Kidney capillary endothelial cell (primary cell): ENCODE measurements around the gene NFE2L2.
"Not testable (repeated sequence)": the region's sequence is repeated elsewhere in the genome, so short reads cannot be mapped to it uniquely, and the experiment has no call there.

Experiments
- DNase-seq: peaks from one replicate; pipeline ENCODE4 v3.0.0-alpha.2; 2018; ENCODE audit warnings: low spot score

The NFE2L2 gene

DNA sequence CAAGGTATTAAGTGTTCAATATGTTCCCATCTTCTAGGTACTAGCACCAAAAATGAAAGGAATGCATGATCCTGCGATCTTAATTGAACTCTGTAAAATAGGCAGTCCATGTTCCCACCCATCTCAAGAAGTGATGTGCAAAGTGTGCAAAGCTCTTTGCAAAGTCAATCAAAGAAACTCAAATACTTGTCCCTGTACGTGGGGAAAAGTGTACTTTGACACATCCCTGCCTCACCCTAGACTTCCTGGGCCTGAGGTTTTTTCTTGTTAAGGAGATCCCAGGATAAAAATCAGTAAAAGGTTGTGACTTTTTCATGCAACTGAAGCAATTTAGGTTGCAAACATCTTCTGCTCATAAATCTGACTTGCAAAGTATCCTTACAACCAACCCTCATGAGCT, 26.6 kb downstream of the NFE2L2 start:
- DNase-seq = no peak

DNA sequence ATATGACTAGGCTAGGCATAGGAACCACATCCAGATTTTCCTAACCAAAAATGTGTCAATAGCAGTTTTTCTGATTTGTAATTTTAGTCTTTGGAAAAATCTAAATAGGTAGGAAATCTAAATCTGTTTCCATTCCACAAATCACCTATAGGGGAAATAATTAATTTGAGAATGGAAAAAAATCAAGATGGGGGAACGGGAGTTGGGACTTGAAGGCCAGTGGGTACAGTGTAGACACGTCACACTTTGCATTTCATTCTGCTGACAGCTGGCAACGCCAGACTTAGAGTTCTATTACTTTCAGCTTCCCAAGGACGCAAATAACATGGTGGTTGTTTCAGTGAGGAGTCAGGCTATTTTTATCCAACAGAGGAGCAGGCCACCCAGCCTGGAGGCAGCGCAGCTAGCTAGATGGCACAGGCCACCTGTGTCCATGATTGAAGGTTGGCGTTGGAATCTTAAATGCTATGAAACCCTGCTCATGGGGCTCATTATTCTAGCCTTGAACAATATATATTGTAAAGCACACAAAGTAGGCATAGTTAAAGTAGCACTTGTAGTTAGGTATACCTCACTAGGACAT, 28.6 kb downstream of the NFE2L2 start:
- DNase-seq = no peak

DNA sequence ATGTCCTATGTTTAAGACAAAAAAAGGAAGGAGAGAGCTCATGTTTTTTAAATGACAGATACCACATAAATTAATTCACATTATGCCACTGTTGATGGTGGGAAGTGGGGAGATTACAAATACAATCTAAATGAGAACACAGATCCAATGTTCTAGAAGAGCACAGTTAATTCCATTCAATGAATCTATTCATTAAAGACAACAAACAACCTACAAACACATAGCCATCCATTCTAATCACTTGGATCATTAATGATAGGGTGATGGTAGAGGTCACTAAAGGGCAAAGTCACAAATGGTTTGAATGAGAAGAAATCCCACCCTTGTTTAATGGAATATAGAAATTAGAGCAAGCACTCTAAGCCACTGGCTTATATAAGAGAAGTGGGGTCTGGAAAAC, 30.3 kb downstream of the NFE2L2 start:
- DNase-seq = no peak

DNA sequence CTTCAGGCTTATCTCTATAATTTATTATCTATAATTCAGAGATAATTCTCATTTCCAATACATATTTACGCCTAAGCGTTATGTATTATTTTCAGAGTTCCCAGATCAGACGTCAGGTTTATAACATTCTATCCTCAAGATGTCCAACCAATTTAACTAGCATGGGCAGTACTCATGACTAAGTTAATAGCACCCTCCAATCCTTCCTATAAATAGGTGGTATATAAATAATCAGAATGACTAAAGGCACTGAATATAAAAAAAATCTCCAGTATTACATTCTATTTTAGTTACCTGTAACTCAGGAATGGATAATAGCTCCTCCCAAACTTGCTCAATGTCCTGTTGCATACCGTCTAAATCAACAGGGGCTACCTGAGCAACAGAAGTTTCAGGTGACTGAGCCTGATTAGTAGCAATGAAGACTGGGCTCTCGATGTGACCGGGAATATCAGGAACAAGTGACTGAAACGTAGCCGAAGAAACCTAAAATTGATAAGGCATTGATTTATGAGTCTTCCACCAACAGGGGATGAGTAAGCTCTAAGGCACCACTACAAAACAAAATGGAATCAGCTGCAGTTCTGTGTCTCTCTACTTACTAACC, 32.3 kb downstream of the NFE2L2 start:
- DNase-seq = no peak

DNA sequence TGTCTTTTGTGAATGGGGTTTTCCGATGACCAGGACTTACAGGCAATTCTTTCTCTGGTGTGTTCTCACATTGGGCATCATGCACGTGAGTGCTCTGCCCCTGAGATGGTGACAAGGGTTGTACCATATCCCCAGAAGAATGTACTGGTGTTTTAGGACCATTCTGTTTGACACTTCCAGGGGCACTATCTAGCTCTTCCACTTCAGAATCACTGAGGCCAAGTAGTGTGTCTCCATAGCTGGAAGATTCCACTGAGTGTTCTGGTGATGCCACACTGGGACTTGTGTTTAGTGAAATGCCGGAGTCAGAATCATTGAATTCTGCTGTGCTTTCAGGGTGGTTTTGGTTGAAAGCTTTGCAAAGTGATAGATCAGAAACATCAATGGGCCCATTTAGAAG, 33.3 kb downstream of the NFE2L2 start:
- DNase-seq = no peak

DNA sequence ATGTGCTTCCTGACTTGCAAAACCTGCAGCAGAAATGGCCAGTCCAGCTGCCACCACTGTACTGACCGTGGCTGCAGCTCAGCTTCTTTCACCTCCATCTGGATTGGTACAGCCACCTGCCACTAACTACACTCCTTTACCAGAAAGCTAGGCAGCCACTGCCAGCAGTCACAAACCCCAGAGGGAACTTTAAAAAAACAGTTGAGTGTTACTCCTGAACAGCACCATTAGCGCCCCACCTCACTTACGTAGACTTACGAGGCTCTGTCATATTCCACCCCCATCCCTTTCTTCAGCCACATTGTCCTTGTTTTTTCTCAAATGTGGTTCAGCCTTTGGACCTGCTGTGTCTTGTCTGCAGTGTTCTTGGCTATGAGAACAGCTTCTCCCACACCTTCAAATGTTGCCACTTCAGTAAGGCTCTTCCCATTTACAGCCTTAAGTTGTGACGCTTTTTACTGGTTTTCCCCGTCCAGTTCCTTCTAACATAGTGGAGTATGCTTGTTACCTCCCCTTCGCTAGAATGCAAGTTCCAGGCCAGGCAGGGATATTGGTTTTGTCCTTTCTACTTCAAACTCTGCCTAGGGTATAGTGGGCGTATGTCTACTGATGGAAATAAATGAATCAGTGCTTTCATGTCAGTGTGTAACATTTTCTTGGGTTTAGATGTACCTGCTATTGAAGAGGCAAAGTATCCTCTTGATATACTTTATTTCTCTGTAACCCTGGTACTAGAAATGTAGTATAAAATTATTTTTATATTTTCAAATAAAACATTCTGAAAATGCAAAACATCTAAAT, 34.9 kb downstream of the NFE2L2 start:
- DNase-seq = no peak

DNA sequence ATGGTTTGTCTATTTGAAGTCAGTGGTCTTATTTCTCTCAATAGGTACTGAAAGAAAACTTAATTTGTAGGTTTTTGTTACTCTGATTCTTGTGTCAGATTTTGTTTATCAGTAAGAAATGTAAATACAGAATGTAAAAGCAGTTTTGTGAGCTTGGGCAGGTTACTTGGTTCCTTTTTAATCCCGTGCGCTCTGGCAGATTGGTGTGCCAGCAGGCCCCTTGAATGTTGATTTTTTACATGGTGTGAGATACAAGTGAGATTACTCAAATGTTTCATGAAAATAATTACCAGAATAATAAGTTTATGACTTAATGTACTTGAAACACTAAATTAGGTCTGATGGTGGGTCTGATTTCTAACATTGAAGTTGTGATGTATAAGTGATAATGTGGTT, 38.6 kb downstream of the NFE2L2 start:
- DNase-seq = no peak

DNA sequence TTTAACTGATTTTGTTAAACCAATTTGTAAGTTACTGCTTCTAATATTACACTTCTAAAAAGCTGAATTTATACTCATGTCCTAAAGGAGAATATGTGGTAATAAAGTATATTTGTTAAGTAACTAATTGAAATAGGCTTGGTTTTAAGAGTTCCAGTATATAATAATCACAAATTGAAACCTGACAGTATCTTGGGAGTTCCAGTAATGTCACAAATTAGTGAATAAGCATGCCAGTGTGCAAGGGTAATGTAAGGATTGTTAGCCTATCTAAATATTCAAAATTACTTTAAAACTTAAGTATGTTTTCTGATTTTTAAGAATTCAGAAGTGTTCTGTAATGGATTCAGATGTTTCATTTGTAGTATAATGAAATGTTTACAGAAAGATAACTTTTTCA, 41.1 kb downstream of the NFE2L2 start:
- DNase-seq = not testable (repeated sequence)

DNA sequence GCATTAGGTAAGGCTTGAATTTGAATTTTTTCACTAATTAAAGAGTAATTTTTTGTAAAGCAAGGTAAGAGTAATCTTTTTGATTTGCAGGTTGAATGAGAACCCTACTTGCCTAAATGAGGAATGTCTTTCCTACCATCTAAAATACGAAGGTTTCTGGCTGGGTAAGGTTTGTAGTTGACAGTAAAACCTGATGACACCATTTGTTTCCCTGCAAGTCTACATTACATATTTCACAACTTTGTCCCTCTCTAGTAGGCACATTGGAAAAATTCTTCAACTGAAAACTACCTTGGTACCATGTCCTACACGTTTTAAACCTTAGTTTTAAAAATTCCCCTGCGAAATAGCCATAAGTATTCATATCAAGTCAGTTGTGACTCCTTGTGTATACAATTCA, 42.6 kb downstream of the NFE2L2 start:
- no peak for DNase-seq

DNA sequence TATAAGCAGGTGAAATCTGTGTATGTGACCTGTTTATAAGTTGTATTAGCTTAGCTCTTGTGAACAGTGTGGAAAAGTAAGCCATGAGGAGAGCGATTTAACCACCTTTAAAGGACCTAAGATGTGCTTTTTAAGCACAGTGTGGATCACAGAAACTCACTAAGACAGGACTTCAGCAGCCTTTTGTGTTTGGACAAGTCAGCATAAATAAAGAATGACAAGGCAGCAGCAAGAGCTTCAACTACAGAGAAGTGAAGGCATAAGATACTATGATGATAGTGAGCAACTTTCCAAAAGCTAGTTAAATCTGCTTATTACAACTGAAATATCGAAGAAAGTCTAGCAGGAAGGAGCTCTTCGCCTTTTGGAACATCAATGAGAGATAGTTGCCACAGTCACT, 43.0 kb downstream of the NFE2L2 start:
- no peak for DNase-seq

DNA sequence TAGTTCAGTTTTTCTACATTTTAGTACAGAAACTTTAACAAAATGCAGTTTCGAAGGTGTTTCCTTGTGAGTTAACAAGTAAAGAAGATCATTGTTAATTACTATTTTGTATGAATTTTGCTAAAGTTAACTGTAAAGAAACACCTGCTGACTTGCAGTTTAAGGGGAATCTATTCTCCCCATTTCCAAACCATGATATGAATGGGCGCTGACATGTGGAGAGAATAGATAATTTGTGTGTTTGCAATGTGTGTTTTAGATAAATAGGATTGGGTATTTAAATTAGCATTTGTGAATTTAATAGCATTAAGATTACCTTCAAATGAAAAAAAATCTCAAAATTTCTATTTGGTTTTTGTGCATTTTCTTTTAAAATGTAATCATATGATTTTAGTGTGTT, 44.7 kb downstream of the NFE2L2 start:
- not testable (repeated sequence) for DNase-seq

DNA sequence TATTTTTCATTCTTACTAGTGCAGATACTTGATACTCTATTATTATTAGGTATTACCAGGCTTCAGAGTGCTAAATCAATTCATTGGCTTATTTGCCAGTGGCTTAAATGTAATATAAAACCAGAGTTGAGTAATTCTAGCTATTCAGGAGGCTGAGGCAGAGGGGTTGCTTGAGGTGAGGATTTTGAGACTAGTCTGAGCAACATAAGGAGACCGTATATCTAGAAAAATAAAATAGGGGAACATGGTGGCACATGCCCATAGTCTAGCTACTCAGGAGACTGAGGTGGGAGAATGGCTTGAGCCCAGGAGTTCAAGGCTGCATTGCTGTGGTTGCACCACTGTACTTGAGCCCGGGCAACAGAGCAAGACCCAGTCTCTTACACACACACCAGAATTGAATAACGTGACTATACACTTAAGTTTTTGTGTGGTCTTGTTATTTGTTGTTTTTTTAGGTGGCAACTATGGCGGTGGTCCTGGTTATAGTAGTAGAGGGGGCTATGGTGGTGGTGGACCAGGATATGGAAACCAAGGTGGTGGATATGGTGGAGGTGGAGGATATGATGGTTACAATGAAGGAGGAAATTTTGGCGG, 47.2 kb downstream of the NFE2L2 start:
- no peak for DNase-seq

DNA sequence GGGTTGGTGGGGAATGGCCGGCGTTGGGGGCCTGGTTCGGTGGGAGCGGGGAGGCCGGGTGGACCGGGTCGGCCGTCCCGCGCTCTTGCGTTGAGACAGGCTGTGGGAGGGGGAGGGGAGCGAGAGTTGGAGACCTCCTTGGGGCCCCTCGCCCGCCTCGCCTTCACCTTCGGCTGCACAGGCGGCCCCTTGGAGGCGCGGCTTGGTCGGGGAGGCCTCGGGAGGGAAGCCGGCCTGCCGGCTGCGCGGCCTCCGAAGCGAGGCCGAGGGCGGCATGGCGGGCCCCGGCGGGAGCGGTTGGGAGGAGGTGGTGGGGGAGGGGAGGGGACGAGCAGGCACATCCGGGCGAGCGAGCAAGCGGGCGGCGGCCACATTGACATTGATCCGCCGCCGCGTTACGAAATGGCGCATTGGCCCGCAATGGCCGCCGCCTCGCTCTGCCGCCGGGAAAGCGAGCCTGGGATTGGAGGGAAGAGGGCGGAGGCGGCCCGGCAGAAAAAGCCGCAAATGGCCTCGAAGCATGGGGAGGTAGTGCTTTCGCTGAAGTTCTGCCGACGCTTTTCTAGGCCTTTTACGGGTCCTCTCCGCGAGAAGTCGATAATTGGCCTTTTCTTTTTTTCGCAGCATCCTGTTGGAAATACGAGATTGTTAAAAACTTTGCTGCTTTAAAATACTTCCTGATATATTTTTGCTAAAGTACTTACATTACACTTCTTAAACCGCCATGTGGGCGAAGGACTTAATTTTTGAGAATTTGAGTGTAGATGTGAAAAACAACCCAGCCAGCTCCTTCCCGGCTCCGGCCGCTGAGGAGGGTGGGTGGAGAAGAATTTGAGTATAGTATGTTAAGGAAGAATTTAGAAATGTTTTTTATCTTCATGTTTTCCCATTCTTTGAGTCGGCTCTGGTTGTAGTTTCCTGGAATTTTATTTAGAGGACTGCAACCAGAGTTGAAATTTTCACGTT, 51.4 kb downstream of the NFE2L2 start:
- DNase-seq = peak; percentile 78

DNA sequence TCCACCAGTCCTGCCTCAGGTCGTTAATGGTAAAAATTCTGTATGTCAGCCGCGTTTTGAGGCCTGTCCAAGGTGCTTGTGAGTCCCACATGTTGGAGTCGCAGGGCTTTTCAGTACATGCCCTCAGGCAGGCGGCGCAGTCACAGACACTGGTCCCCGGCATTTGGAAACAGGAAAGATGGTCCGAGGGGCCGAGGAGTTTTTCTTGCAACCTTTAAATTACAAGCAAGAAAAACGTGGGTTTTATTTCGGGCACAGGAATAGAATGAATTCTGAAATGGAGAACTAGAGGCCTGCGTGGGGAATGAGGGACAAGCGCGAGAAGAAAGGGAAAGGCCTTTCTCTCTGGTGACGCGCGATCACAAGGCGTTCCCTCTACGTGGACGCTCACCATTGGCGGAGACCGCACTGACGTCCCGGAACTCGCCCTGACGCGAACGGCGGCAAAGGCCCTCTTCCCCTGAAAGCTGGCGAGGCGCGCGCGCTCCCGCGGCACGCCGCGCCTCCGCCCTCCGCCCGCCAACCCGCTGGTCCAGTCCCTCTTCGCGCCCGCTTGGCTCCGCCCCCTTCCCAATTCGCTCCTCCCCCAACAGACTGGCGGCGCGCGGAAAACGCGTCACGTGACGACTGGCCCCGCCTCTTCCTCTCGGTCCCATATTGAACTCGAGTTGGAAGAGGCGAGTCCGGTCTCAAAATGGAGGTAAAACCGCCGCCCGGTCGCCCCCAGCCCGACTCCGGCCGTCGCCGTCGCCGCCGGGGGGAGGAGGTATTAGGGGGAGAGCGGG, 52.2 kb downstream of the NFE2L2 start, which contains the start of gene HNRNPA3:
Gene HNRNPA3 (plus strand): TSS at position 689 of the 785 bp plus-strand sequence. CDS start 6 bp downstream, at position 695.
- DNase-seq = peak; percentile 97

DNA sequence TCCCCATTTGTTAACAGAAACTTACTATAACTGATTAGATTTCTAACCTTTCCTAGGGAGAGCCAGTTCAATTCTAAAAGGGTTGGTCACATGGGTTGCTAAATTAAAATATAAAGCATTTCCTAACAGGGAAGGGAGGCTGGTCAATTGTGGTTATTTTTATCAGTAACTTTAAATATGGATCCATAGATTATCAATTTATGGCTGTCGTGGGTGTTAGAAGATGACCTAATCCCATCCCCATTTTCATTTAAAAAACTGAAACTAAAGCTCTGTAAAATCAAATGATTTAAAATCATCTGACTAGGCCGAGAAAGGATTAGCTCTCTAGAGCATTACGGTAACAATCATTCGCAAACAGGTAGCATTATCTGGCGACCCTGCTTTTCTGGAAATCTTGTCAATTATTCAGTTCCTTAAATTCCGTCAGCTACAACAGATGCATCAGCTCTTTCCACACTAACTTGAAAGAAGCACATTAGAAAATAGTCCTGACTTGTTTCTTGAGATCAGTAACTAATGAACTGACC, 52.9 kb downstream of the NFE2L2 start:
- no peak for DNase-seq

DNA sequence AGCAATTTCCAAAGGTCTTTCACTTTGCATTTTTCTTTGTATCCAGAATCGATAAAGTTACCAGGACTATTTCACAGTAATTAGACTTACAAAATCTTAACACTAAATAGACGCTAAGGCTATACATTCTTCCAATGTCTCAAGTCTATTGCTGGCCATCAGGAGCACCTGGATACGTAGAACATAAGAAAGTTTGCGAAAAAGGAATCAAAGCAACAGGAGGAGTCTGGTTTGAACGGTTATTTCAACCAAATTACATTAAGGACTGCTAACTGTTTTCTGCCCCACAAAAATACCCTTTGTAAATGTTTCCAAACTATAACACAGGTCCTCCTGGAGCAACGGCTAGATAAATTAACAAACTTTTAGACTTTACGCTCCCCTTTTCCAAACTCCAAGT, 53.4 kb downstream of the NFE2L2 start:
- DNase-seq = no peak

DNA sequence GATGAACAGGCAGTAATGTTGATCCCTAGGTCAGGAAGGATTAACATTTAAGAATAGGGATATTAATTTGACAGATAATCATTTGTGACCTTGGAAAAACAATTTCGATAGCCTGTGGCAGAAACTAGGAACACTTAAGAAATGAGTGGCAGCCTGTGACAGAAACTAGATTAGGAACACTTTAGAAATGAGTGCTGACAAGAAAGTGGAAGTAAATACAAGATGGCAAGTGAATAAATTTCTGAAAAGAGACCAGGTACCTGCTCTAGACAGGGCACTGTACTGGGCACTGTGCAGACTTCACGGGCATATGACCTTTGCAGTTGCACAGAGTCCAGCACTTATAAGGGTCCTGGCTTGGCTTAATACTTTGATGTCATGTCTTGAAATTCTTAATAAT, 57.4 kb downstream of the NFE2L2 start:
- no peak for DNase-seq

DNA sequence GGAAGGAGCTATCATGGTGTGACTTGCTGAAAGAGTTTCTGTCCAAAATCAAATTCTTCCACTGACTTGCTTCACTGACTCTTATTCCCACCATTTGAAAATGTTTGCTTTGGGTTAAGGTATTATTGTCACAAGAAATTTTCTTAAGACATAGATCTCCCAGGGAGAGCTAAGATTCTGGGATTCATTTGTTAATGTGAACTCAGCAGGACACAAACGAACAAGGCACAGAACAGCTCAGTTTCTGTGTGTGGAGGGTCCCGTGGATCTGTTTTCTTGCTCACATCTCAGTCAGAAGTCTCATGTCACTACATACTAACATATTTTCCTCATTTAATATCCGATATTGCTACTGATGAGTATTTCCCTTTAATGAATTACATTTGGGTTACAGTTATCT, 60.1 kb downstream of the NFE2L2 start:
- DNase-seq = no peak

DNA sequence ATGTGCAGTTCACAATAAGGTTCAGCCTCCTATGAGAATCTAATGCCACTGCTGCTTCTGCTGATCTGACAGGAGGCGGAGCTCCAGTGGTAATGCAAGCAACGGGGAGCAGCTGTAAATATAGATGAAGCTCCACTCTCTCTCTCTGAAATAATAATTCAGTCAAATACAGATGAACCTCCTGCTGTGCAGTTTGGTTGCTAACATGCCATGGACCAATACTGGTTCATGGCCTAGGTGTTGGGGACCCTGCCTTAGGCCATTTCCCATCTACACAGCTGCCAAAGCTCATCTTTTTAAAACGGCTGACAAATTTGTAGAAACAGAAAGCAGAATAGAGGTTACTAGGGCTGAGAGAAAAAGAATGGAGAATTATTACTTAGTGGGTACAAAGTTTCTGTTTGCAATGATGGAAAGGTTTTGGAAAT, 62.6 kb downstream of the NFE2L2 start:
- no peak for DNase-seq

DNA sequence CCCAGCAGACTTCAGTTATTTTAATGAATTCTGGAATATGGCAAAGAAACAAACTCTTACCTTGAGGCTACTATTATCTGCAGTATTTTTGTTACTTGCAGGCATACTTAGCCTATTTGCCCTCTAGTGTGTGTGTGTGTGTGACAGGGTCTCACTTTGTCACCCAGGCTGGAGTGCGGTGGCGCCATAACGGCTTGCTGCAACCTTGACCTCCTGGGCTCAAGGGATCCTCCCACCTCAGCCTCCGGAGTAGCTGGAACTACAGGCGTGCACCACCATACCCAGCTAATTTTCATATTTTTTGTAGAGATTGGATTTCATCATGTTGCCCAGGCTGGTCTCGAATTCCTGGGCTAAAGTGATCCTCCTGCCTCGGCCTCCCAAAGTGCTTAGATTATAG, 64.1 kb downstream of the NFE2L2 start:
- DNase-seq = not testable (repeated sequence)

DNA sequence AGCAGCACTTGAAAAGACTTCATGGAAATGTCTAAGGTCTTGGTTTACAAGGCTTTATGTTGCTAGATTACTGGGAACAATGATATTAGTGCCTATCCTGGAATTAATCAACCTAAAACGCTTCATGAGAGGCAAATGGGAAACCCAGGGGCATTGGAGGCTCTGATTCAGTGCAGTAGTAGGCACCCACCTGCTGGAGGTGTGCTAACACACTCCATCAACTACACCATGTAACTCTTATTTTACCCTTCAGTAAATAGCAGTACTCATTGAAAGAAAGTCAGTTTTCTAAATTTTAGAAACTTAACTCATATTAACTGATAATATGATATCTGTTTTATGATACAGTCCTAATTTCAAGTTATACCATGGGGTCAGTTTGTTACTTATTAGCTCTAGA, 69.3 kb downstream of the NFE2L2 start:
- no peak for DNase-seq
